ENCODE data around the gene PCMTD2. TPM values are rescaled to one million over a fixed set of nuclear protein-coding genes. Genes with fewer than 3 reads are reported as not detected.
A peak's percentile ranks its signal among the peaks of the same experiment; 100 is the strongest.

Gene PCMTD2
- total and polyA plus RNA-seq, 8 donors, result 11.8 to 36.8 (median 24.0) TPM

DNA sequence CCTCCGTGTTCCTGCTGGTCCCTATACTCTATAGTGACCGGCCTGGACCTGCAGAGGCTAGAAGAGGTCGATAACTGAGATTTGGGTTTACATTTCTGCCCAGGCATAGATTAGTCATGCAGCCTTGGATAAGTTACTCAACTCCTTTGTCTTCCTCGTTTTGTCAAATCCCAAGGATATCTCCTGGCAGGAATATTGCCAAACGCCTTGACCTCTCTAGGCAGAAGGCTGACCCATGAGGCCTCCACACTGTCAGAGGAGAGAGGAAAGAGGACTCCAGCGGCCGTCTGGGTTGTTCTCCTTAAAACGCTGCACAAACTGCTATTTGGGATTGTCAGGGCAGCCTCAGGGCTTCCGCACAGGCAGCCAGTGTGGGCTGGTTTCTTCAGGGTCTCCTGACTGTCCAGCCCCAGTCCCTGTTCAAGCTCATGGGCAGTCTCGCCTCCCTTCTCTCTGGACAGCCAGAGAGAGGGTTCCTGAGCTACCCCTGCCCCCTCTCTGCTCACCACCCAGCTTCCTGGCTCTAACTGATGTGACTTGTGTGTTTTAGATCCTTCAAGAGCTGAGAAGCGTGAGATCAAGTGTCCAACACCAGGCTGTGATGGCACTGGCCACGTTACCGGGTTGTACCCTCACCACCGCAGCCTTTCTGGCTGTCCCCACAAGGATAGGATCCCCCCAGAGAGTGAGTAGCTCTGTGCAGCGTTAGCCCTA lies 44.7 kb upstream of the PCMTD2 start:
- no peak for FAIRE-seq
- Histone ChIP-seq H3K27me3 (no peaks in the 10 kb centered on the region), H3K36me3 (no peaks in the 10 kb centered on the region), H3K27ac (no peak overlapping the region), H3K4me1 (no peaks in the 10 kb centered on the region), H3K9me3 (no peaks in the 10 kb centered on the region), H3K4me3 (no peak overlapping the region)
- TF ChIP-seq, protein P1, sequence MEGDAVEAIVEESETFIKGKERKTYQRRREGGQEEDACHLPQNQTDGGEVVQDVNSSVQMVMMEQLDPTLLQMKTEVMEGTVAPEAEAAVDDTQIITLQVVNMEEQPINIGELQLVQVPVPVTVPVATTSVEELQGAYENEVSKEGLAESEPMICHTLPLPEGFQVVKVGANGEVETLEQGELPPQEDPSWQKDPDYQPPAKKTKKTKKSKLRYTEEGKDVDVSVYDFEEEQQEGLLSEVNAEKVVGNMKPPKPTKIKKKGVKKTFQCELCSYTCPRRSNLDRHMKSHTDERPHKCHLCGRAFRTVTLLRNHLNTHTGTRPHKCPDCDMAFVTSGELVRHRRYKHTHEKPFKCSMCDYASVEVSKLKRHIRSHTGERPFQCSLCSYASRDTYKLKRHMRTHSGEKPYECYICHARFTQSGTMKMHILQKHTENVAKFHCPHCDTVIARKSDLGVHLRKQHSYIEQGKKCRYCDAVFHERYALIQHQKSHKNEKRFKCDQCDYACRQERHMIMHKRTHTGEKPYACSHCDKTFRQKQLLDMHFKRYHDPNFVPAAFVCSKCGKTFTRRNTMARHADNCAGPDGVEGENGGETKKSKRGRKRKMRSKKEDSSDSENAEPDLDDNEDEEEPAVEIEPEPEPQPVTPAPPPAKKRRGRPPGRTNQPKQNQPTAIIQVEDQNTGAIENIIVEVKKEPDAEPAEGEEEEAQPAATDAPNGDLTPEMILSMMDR (IDR thresholded peaks at IDR 0.05), result no peak
- DNase-seq, result no peak
- ATAC-seq, result no peak
- intact Hi-C loops (cut with DNase I), result no loop called here
- WGBS, 2 donors, result 59 to 70% methylated on average over 15 of the region's 15 CpGs

DNA sequence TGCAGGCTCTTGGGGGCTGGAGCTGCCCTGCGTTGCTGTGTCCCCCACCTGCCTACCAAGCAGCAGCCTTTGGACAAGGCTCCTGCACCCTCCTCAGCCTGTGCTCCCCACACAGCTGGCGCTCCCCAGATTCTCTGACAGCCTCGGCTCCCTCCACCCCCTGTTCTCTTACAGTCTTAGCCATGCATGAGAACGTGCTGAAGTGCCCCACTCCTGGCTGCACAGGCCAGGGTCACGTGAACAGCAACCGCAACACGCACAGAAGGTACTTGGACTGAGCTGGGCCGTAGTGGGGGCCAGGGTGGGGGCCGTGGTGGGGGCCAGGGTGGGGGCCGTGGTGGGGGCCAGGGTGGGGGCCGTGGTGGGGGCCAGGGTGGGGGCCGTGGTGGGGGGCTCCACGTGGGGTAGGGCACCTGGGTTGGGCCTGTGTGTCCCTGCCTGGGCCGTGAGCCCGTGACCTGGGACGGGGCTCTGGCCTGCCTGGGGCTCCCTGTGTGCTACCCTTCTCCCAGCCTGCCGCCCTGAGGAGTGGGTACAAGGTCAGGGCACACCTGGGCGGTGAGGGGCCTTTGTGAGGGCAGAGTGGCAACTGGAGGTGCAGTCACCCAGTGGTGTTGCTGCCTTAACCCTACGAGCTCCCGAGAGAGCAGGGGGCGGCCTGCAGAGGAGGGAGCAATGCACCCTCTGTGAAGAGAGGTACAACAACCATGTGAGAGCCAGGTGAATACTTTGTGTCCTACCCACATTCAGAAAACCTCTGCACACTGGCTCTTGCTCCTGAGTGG lies 43.5 kb upstream of the PCMTD2 start:
- ATAC-seq (peak in 2 of 4 donors; percentile 21 to 42), FAIRE-seq (no peak), DNase-seq (no peak)
- 58 to 68% methylated on average over 18 to 21 of the region's 21 CpGs for WGBS, 2 donors
- Histone ChIP-seq H3K4me3 (no peak overlapping the region), H3K4me1 (no peaks in the 10 kb centered on the region), H3K36me3 (no peaks in the 10 kb centered on the region), H3K27ac (peak overlapping the region; percentile 22 to 59 (median 42)), H3K27me3 (no peaks in the 10 kb centered on the region), H3K9me3 (no peaks in the 10 kb centered on the region)
- TF ChIP-seq, protein P1 (IDR thresholded peaks at IDR 0.05), result no peak
- intact Hi-C loops (cut with DNase I), result no loop called here

DNA sequence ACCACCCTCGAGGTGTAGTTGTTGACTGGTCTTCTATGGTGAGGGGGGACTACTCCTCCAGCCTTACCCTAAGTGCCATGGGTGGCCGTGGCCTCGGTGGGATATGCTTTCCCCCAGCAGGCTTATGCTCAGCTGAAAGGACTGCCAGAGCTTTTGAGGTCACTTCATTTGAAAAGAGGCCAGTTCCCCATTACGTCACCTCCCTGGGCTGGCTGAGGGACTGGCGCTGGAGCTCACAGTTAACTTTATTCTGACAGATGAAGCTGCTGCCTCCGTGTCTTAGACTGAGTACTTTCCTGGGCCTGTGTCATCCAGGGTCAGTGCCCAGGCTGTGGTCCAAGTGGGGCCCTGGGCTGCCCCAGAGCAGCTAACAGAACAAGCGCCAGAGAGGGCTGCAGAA lies 42.8 kb upstream of the PCMTD2 start:
- WGBS, 2 donors, result 37 to 51% methylated on average over 7 of the region's 7 CpGs
- H3K4me1 ChIP-seq, result no peaks in the 10 kb centered on the region
- H3K36me3 ChIP-seq, result no peaks in the 10 kb centered on the region
- peak; percentile 30 to 72 (median 68) for ATAC-seq
- peak overlapping the region; percentile 22 to 59 (median 42) for H3K27ac ChIP-seq
- no peak overlapping the region for H3K4me3 ChIP-seq
- no peaks in the 10 kb centered on the region for H3K27me3 ChIP-seq
- TF ChIP-seq, protein P1 (IDR thresholded peaks at IDR 0.05), result no peak
- peak in 3 of 6 donors; percentile 27 to 51 (median 42) for DNase-seq
- intact Hi-C loops (cut with DNase I), result no loop called here
- FAIRE-seq, result no peak
- no peaks in the 10 kb centered on the region for H3K9me3 ChIP-seq

DNA sequence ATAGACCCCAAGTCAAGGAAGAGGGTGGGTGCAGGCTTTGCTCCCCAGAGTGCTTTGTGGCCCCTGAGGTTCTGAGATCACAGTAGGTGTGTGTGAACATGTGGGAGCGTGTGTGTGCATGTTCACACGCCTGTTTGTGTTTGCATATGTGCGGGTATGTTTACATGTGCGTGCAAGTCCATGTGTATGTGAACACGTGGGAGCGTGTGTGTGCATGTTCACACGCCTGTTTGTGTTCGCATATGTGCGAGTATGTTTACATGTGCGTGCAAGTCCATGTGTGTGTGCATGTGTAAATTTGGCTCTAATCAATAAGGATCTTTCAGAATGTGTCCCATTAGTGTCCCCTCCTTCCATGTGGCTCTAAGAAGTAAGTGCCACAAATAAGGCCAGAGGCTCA lies 41.4 kb upstream of the PCMTD2 start:
- H3K27me3 ChIP-seq, result no peaks in the 10 kb centered on the region
- WGBS, 2 donors, result 67 to 83% methylated on average over 10 of the region's 10 CpGs
- ATAC-seq (no peak), FAIRE-seq (no peak), DNase-seq (no peak)
- H3K27ac ChIP-seq, result no peak overlapping the region
- TF ChIP-seq, protein P1 (IDR thresholded peaks at IDR 0.05), result no peak
- H3K9me3 ChIP-seq, result no peaks in the 10 kb centered on the region
- H3K4me3 ChIP-seq, result no peak overlapping the region
- H3K4me1 ChIP-seq, result no peaks in the 10 kb centered on the region
- intact Hi-C loops (cut with DNase I), result no loop called here
- no peaks in the 10 kb centered on the region for H3K36me3 ChIP-seq

DNA sequence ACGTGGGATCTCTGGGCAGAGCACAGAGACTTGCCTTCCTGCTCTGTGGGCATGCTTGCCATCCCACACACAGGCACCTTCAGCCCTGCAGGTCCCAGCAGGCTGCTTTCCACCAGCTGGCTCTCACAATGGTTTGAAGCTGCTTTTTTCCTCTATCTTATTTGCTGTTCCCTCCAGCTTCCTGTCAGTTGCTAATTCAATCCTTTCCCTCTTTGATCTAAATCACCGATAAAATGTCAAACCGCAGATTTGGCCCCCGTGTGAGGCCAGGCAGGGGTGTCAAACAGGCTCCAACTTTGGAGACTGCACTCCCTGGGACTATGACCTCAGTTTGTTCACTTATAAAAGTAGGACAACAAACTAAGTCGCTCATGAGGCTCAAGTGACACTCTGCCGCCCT lies 40.6 kb upstream of the PCMTD2 start:
- H3K9me3 ChIP-seq, result no peaks in the 10 kb centered on the region
- TF ChIP-seq, protein P1 (IDR thresholded peaks at IDR 0.05), result no peak
- WGBS, 2 donors, result 50 to 51% methylated on average over 6 of the region's 6 CpGs
- no peak overlapping the region for H3K4me3 ChIP-seq
- no peak overlapping the region for H3K27ac ChIP-seq
- ATAC-seq, result no peak
- no peaks in the 10 kb centered on the region for H3K27me3 ChIP-seq
- no peaks in the 10 kb centered on the region for H3K4me1 ChIP-seq
- no peak for DNase-seq
- no peaks in the 10 kb centered on the region for H3K36me3 ChIP-seq
- intact Hi-C loops (cut with DNase I), result no loop called here
- FAIRE-seq, result no peak

All from pancreas (tissue), 10 donors.